Right renal pelvis (tissue), 4 donors: ENCODE measurements around the gene MEIS1. TPM values are rescaled to one million over a fixed set of nuclear protein-coding genes. Genes with fewer than 3 reads are reported as not detected.

Experiments
- DNase-seq, 4 donors: peaks; one replicate each; pipeline ENCODE4 v3.0.0-alpha.2; 2013; ENCODE audit warnings: low read depth in 4 of 4, low spot score in 3 of 4, missing footprints in 1 of 4
- polyA plus RNA-seq, 4 donors: library from polyadenylated mRNA; unstranded; fragments of 120-200 nt; gene quantifications; one replicate each; pipeline ENCODE4 v1.2.1, GENCODE V29; 2013; ENCODE audit not compliant: insufficient read length in 4 of 4

MEIS1 gene
- polyA plus RNA-seq, 4 donors, result 100 to 142 (median 115) TPM

- no peak for DNase-seq
Measured at GRCh38 chr2:66604326-66604725, 169.4 kb downstream of the MEIS1 start.

GRCh38 chr2:66604976-66605375 is 170.1 kb downstream of the MEIS1 start:
- DNase-seq, result no peak

DNA sequence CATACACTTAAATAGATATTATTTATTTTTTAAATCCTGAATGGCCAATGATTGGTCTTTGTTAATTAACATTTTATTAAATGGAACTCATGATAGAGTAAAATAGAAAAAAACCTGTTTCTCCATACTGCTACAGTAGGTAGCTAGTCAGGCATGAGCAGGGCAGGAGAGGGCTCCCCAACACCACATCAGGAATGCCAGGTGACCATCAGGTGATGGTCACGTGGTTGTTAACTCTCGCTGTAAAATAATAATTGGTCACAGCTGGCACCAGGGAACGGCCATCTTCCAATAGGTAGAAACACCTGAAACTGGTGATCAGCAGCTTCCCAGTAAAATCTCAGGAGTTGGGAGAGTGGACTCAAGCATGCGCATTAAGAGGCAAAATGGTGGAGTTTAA is 172.2 kb downstream of the MEIS1 start:
- DNase-seq, result no peak
